ENCODE measurements around the gene RAET1L. TPM values are rescaled to one million over a fixed set of nuclear protein-coding genes. Genes with fewer than 3 reads are reported as not detected.

The RAET1L gene
- total and polyA plus RNA-seq, 9 of the 15 experiments (the other 6 are each of a cell fraction or from before 2014, with no cell fraction given), result not detected

- no peak for FAIRE-seq
Observed at GRCh38 chr6:149985481-149985937, 39.8 kb downstream of the RAET1L start.

More at GRCh38 chr6:149985481-149985937, 39.8 kb downstream of the RAET1L start:
- no peaks in the 10 kb centered on the region for H3K9me1 ChIP-seq (ENCODE audit: control insufficient read depth, insufficient read depth, low read length)
- H3K9me3 ChIP-seq (replicated peaks; ENCODE audit: control insufficient read depth, insufficient read depth, low read depth, low read length), result no peaks in the 10 kb centered on the region
- ChIA-PET POLR2A (no interaction called here), CTCF (ENCODE audit: low intra/inter-chr PET ratio) (no interaction called here)
- H3K27me3 ChIP-seq (ENCODE audit: control insufficient read depth in 2 of 2, insufficient read depth in 2 of 2, low read length in 2 of 2), result peaks cover 56 to 60% of the 10 kb centered on the region in 2 experiments
- no peak overlapping the region for H3K4me2 ChIP-seq (ENCODE audit: insufficient read depth, low read length)
- H3K27ac ChIP-seq (ENCODE audit: extremely low read depth, low read depth, low read length), result no peak overlapping the region
- H4K20me1 ChIP-seq (replicated peaks; ENCODE audit: control insufficient read depth, insufficient read depth, low read length), result no peaks in the 10 kb centered on the region; the same call in 1 of the 2 replicates
- no TSS peak for BruUV-seq (replicated peaks)
- no peak overlapping the region for H3K9ac ChIP-seq (ENCODE audit: insufficient read depth in 1 of 2, low read depth in 2 of 2, low read length in 2 of 2)
- DNase-seq (ENCODE audit: extremely low read depth in 1 of 4, low spot score in 3 of 4), result no peak
- WGBS (ENCODE audit: insufficient coverage, low coverage, missing lambda C conversion rate), result 0% methylated on average over 5 of the region's 5 CpGs
- peaks cover 0 to 5% of the 10 kb centered on the region in 2 experiments; a peak in 1 of 5 replicates for H3K4me1 ChIP-seq (replicated peaks in 1 of 2; ENCODE audit: control insufficient read depth in 2 of 2, insufficient read depth in 2 of 2, low read length in 2 of 2)
- TF ChIP-seq FOXP1 (CRISPR knock-in tag; IDR thresholded peaks at IDR 0.05) (no peak), ZNF239 (CRISPR knock-in tag; IDR thresholded peaks at IDR 0.05) (no peak), MEIS2 (IDR thresholded peaks at IDR 0.05; ENCODE audit: partially characterized antibody) (no peak), PCBP1 (IDR thresholded peaks at IDR 0.05; ENCODE audit: low read depth, low read length, poor library complexity, severe bottlenecking) (no peak), CBX3 (IDR thresholded peaks at IDR 0.05; ENCODE audit: borderline replicate concordance in 1 of 2, low read length in 2 of 2) (no peak), ZBTB9 (CRISPR knock-in tag; IDR thresholded peaks at IDR 0.05) (no peak), POLR2AphosphoS2 (IDR thresholded peaks at IDR 0.05; ENCODE audit: low read length) (no peak)
- intact Hi-C loops (cut with micrococcal nuclease) (no loop called here), in situ Hi-C loops (cut with MboI) (no loop called here)
- no peak; the same call in 2 of the 3 replicates for ATAC-seq
- H3K4me3 ChIP-seq, result no peak overlapping the region
- no peaks in the 10 kb centered on the region for H3K79me2 ChIP-seq (ENCODE audit: control insufficient read depth, insufficient read depth, low read length)
- H3K36me3 ChIP-seq (ENCODE audit: control insufficient read depth, insufficient read depth, low read length), result no peaks in the 10 kb centered on the region
- no peak overlapping the region for H2AFZ ChIP-seq (ENCODE audit: low read depth, low read length)

All from K562 (cell line).